SJSA1 (cell line): ENCODE data around the gene XPR1. TPM values are rescaled to one million over a fixed set of nuclear protein-coding genes. Genes with fewer than 3 reads are reported as not detected.
A peak's percentile ranks its signal among the peaks of the same experiment; 100 is the strongest.

Experiments
- DNase-seq, 2 experiments: peaks; one replicate each; pipeline ENCODE4 v3.0.0-alpha.2; 2015 to 2020; ENCODE audit warnings: low spot score in 2 of 2, low read depth in 1 of 2
- H3K27ac ChIP-seq: fragments of 250-450 bp; sonication (Bioruptor Pico); 2 replicates; pipeline ENCODE4 v1.5.1; 2020; ENCODE audit warnings: mild to moderate bottlenecking, moderate library complexity
- H3K27me3 ChIP-seq: fragments of 250-450 bp; sonication (Bioruptor Pico); replicated peaks from 2 replicates; pipeline ENCODE4 v1.5.1; 2020; ENCODE audit warnings: mild to moderate bottlenecking, moderate library complexity
- H3K36me3 ChIP-seq: fragments of 250-450 bp; sonication (Bioruptor Pico); 2 replicates; pipeline ENCODE4 v1.5.1; 2020; ENCODE audit warnings: mild to moderate bottlenecking
- H3K4me1 ChIP-seq: fragments of 250-450 bp; sonication (Bioruptor Pico); replicated peaks from 2 replicates; pipeline ENCODE4 v1.6.1; 2021; ENCODE audit warnings: mild to moderate bottlenecking
- H3K4me3 ChIP-seq: fragments of 250-450 bp; sonication (Bioruptor Pico); 2 replicates; pipeline ENCODE4 v1.5.1; 2020; ENCODE audit warnings: mild to moderate bottlenecking
- H3K9me3 ChIP-seq: fragments of 250-450 bp; sonication (Bioruptor Pico); replicated peaks from 2 replicates; pipeline ENCODE4 v1.5.1; 2020; ENCODE audit warnings: mild to moderate bottlenecking
- total RNA-seq: library from RNA; depleted of rRNA; stranded (reverse); fragments of >200 nt; shearing (Covaris generic); gene quantifications from 2 replicates; pipeline ENCODE4 v1.2.3, GENCODE V29; 2014

Gene XPR1
- total RNA-seq, 1 experiment from 2014 or later = 19.6 TPM

DNA sequence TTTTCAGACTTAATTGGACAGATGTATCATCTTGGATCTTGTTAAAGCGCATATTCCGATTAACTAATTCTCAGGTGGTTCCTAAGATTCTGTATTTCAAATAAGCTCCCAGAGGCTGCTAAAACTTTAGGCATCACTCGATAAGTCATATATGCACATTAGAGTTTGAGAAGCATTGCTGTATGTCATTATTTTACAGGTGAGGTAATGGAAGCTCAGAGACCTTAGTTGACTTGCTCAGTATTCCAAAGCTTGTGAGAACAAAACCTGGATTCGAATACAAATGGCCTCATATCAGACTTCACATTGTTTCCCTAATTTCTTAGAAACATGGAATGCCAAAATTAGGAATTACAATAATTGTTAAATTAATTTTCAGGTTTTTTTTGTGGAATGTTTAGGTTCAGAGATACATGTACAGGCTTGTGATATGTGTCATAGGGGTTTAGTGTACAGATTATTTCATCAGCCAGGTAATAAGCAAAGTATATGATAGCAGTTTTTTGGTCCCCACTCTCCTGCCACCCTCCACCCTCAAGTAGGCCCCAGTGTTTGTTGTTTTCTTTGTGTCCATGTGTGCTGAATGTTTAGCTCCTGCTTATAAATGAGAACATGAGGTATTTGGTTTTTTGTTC, 96.8 kb downstream of the XPR1 start:
- no peak overlapping the region for H3K4me3 ChIP-seq
- no peaks in the 10 kb centered on the region for H3K36me3 ChIP-seq
- no peak for DNase-seq
- H3K27ac ChIP-seq = no peak overlapping the region
- peaks cover 8% of the 10 kb centered on the region; the same call in 1 of the 2 replicates for H3K9me3 ChIP-seq
- no peaks in the 10 kb centered on the region for H3K27me3 ChIP-seq
- no peaks in the 10 kb centered on the region for H3K4me1 ChIP-seq

DNA sequence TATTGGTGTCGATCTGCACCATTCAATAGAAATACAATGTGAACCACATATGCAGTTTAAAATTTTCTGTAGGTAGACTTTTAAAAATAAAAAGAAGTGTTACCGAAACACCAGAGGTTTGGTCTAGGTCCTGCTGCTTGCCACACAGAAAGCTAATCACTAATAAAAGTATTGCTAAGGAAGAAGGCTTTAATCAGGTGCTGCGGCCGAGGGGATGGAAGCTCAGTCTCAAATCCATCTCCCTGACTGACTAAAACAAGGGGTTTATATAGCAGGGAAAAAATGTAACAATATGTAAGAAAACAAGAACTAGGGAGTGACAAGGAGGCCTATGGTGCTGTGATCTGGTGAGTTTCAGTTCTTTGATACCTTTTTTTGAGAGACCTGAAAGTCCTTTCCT, 99.3 kb downstream of the XPR1 start:
- Histone ChIP-seq H3K36me3 (no peaks in the 10 kb centered on the region), H3K4me3 (no peak overlapping the region), H3K27ac (no peak overlapping the region), H3K27me3 (no peaks in the 10 kb centered on the region), H3K4me1 (no peaks in the 10 kb centered on the region), H3K9me3 (peaks cover 20% of the 10 kb centered on the region)
- DNase-seq = no peak

DNA sequence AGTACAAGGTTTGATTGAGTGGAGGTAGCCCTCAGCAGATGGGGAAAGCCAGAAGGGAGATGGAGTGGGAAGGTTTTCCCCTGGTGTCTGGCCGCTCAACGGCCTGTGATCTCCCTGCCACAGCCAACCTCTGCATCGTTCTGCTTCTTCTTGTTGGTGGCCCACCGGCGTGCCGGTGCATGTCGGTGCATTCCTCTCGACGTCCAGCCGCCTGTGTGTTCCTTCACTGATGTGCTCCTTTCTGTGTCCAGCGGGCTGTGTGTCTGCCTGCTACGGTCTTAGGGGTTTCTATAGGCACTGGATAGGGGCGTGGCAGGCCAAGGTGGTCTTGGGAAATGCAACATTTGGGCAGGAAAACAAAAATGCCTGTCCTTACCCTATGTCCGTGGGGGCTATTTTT, 101.0 kb downstream of the XPR1 start:
- Histone ChIP-seq H3K4me1 (no peaks in the 10 kb centered on the region), H3K9me3 (peaks cover 20% of the 10 kb centered on the region), H3K4me3 (no peak overlapping the region), H3K27me3 (no peaks in the 10 kb centered on the region), H3K27ac (no peak overlapping the region), H3K36me3 (no peaks in the 10 kb centered on the region)
- DNase-seq = no peak

DNA sequence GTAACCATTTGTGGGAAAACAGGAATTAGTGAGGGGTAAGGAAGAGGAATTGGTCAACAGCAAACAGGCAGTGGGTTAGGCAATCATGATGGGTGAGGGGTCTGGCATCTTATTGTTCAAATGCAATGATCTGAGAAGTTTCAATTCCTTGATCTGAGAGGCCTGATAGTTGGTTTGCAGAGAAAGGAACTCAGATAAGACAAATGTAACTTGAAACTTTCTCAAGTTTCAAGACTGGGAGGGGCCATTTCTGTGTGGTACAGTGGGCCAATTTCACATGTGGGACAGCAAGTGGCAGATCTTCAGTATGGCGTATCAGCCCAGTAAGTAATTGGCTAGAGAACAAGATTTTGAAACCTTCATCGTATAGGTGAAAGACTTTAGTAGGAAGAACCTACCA, 102.5 kb downstream of the XPR1 start:
- Histone ChIP-seq H3K4me3 (no peak overlapping the region), H3K36me3 (no peaks in the 10 kb centered on the region), H3K4me1 (no peaks in the 10 kb centered on the region), H3K27me3 (no peaks in the 10 kb centered on the region), H3K9me3 (peaks cover 20% of the 10 kb centered on the region), H3K27ac (no peak overlapping the region)
- DNase-seq = no peak

DNA sequence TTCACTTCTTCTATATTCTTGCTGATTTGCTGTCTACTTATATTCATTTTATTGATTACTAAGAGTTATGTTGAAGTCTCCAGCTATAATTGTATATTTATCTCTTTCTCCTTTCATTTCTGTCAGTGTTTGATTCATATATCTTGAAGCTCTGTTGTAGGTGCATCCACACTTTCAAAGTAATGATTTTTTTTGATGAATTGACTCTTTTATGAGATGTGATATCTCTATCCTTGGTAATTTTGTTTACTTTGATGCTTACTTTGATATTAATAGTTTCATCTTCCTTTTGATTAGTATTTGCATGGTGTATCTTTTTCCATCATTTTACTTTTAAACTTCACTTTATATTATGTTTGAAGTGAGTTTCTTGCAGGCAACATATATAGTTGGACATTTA, 110.8 kb downstream of the XPR1 start:
- no peaks in the 10 kb centered on the region for H3K4me1 ChIP-seq
- no peak for DNase-seq
- H3K27ac ChIP-seq = no peak overlapping the region
- no peaks in the 10 kb centered on the region for H3K9me3 ChIP-seq
- no peaks in the 10 kb centered on the region for H3K36me3 ChIP-seq
- no peak overlapping the region for H3K4me3 ChIP-seq
- H3K27me3 ChIP-seq = no peaks in the 10 kb centered on the region

DNA sequence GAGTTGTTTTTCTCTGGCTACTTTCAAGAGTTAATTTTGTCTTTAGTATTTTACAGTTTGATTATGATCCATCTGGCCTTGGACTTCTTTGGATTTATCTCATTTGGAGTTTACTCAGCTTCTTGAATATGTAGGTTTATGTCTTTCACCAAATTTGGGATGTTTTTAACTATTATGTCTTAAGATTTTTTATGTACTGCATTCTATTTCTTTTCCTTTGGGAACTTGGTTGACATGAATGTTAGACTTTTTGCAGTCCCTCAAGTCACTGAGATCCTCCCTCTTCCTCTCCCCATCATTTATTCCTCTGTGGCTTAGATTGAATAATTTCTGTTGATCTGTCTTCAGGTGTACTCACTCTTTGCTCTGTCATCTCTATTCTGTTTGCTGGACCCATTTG, 112.0 kb downstream of the XPR1 start:
- Histone ChIP-seq H3K4me1 (no peaks in the 10 kb centered on the region), H3K27me3 (no peaks in the 10 kb centered on the region), H3K36me3 (no peaks in the 10 kb centered on the region), H3K4me3 (no peak overlapping the region), H3K9me3 (no peaks in the 10 kb centered on the region), H3K27ac (no peak overlapping the region)
- DNase-seq = no peak

DNA sequence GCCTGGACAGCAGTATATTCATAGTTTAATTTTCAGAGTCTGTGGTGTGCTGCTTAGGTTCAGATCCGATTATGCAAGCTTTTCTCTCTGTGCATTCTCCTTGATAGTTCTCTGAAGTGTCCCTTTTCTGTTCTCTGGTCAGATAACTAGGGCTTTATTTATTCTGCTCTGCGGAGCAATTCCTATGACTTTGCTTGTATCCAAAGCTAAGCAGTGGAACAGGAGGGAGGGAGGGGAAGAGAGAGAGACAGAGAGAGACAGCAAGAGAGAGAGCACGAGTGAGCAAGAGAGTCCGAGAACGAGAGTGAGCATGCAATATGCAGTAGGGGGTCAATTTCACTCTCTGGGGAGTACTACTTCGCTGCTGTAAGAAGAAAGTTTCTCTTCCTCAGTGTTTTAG, 113.3 kb downstream of the XPR1 start:
- H3K27ac ChIP-seq = no peak overlapping the region
- no peak for DNase-seq
- H3K27me3 ChIP-seq = no peaks in the 10 kb centered on the region
- H3K4me1 ChIP-seq = no peaks in the 10 kb centered on the region
- no peak overlapping the region for H3K4me3 ChIP-seq
- no peaks in the 10 kb centered on the region for H3K9me3 ChIP-seq
- H3K36me3 ChIP-seq = no peaks in the 10 kb centered on the region

DNA sequence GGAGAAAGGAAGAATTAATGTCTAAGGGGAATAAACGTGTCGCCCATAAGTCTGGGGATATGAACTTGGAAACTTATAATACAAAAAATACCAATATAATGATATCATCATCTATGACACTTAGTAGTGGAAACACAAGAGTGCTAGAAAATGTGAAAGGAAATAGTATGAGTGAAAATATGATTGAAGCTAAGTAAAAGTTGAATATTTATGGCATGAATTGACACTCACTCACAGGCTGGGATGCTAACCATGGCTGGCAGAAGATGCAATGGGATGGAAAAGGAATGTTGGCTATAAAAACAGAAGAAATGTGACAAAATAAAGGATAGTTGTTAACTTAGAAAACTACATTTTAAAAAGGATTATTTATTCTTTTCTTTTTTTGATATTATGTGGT, 120.1 kb downstream of the XPR1 start:
- no peak overlapping the region for H3K4me3 ChIP-seq
- H3K4me1 ChIP-seq = no peaks in the 10 kb centered on the region
- no peak for DNase-seq
- H3K9me3 ChIP-seq = no peaks in the 10 kb centered on the region
- H3K27me3 ChIP-seq = no peaks in the 10 kb centered on the region
- no peaks in the 10 kb centered on the region for H3K36me3 ChIP-seq
- H3K27ac ChIP-seq = no peak overlapping the region

DNA sequence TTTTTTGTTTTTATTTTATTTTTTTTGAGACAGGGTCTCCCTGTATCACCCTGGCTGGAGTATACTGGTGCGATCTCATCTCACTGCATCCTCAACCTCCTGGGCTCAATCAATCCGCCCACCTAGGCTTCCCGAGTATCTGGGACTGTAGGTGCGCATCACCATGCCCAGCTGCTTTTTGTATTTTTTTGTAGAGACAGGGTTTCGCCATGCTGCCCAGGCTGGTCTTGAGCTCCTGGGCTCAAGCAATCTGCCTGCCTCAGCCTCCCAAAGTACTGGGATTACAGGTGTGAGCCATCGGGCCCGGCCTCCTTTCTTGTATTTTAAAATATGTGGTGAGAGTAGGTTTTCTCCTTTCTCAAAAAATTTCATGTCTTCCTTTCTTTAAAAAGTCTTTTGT, 122.6 kb downstream of the XPR1 start:
- H3K9me3 ChIP-seq = 0 out of 2 replicates have a peak, but pooled peaks cover 3% of the 10 kb centered on the region
- H3K27ac ChIP-seq = no peak overlapping the region
- H3K27me3 ChIP-seq = no peaks in the 10 kb centered on the region
- no peak overlapping the region for H3K4me3 ChIP-seq
- no peaks in the 10 kb centered on the region for H3K36me3 ChIP-seq
- DNase-seq = no peak
- no peaks in the 10 kb centered on the region for H3K4me1 ChIP-seq

DNA sequence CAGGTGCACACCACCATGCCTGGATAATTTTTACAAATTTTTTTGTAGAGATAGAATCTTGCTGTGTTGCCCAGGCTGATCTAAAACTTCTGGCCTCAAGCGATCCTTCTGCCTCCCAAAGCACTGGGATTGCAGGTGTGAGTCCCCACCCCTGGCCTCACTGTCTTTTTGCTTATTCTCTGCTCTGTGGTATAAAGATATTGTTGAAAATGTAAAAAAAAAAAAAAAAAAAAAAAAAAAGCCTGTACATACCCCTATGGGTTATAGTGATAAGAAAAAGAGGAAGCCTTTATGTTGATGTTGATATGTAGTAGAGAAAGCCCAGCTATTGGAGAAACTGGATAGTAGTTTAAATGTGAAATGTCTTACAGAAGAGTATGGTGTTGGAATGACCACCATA, 125.8 kb downstream of the XPR1 start:
- Histone ChIP-seq H3K27ac (no peak overlapping the region), H3K27me3 (no peaks in the 10 kb centered on the region), H3K36me3 (no peaks in the 10 kb centered on the region), H3K4me1 (no peaks in the 10 kb centered on the region), H3K9me3 (0 out of 2 replicates have a peak, but pooled peaks cover 3% of the 10 kb centered on the region), H3K4me3 (no peak overlapping the region)
- DNase-seq = no peak

DNA sequence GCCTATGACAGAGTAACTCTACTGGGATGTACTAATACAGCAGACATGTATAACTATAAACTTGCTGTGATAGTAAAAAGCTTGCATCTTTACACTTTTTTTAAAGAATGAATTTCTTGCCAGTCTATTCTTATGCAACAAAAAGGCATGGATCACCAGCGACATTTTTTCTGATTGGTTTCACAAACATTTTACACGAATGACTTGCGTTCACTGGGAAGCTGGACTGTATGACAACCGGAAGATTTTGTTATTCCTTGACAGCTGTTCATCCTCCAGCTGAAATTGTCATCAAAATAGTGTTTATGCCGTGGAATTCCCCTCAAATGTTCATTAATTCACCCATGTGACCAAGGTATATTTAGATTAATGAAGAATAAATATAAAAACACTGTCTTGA, 131.0 kb downstream of the XPR1 start:
- Histone ChIP-seq H3K9me3 (0 out of 2 replicates have a peak, but pooled peaks cover 3% of the 10 kb centered on the region), H3K36me3 (no peaks in the 10 kb centered on the region), H3K4me3 (no peak overlapping the region), H3K27ac (no peak overlapping the region), H3K4me1 (no peaks in the 10 kb centered on the region), H3K27me3 (no peaks in the 10 kb centered on the region)
- DNase-seq = no peak

DNA sequence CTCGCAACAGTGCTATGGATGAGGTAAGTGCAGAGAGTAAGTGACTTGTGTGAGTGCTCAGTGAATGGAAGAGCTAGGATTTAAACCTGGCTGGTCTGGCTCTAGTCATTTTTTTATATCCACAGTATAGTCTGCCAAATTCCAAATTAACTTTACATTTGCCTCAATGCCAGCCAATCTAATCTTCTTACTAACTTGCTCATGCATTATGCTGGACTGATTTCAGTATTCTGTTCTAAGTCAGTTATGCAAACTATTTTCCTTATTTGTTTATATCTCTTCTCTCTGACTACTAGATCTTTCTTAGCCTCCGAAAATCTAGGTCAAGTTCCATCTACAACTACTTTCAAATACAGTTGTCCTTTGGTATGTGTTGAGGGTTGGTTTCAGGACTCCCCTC, 133.3 kb downstream of the XPR1 start:
- no peak for DNase-seq

DNA sequence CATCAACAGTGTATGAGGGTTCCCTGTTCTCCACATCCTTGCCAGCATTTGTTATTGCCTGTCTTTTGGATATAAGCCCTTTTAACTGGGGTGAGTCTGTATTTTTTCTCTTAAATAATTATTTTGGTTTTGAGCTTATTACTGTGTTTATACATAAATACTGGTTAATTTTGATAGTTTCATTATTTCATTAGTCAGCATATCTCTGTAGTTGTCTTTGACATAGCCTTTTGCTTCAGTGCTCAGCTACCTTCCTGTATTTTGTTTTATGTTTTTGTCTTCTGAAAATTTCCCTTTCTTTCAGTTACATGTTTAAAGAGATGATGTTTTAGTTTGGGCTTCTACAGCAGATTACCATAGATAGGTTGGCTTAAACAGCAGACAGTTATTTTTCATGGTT, 138.1 kb downstream of the XPR1 start:
- H3K9me3 ChIP-seq = no peaks in the 10 kb centered on the region
- DNase-seq = no peak
- no peaks in the 10 kb centered on the region for H3K36me3 ChIP-seq
- peaks cover 9% of the 10 kb centered on the region for H3K4me1 ChIP-seq
- no peak overlapping the region for H3K27ac ChIP-seq
- H3K4me3 ChIP-seq = no peak overlapping the region
- H3K27me3 ChIP-seq = no peaks in the 10 kb centered on the region

More for the DNA sequence above, 133.3 kb downstream of the XPR1 start:
- Histone ChIP-seq H3K4me3 (no peak overlapping the region), H3K27me3 (no peaks in the 10 kb centered on the region), H3K9me3 (no peaks in the 10 kb centered on the region), H3K4me1 (no peaks in the 10 kb centered on the region), H3K27ac (no peak overlapping the region), H3K36me3 (no peaks in the 10 kb centered on the region)

DNA sequence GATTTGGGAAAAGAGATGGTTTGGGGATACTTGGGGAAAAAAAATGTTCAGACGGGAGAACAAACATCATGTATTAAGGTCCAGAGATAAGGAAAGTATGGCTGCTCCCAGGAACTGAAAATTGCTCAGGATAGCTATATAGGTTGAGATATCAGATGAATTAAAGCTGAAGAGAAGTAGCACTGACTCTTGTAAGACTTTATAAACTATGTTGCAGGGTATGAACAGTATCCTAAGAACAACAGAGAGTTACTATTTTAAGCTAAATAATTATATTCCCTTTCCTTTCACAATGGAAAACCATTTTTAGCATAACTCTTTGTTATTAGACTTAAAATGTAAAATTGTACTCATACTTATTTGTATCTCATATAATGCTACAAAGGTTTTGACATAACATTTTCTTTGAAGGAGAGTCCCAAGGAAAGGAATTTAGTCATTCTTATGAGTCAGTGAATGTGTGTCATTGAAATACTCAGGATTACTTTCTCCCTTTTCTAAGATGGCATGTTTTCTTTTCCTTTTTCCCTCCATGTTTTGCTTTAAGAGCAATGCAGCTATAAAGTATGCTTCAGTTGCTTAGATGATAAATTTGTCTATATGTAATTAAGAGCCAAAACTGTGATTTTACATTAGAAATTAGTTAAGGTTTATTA, 141.5 kb downstream of the XPR1 start:
- Histone ChIP-seq H3K36me3 (no peaks in the 10 kb centered on the region), H3K27me3 (no peaks in the 10 kb centered on the region), H3K4me1 (peaks cover 9% of the 10 kb centered on the region), H3K9me3 (no peaks in the 10 kb centered on the region), H3K27ac (peak overlapping the region; percentile 25; the same call in 1 of the 2 replicates), H3K4me3 (no peak overlapping the region)
- peak in 1 of 2 experiments; percentile 47 for DNase-seq

DNA sequence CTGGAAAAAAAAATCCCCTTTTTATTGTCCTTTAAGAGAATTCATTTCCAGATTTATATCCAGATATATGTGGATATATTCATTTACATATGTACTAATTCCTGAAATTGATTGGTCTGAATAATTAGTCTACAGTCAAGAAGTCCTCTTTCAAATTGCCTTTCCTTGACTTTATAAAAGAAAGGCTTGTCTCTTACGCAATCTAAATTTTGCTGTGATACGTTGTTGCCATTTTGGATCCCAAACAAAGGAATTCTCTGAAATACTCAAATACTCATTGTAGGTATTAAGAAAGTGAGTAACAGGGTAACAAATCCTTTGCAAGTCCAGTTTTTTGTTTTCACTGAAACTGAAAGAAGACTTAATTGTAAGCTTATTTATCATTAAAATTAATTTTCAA, 144.0 kb downstream of the XPR1 start:
- Histone ChIP-seq H3K4me1 (peaks cover 9% of the 10 kb centered on the region), H3K27ac (no peak overlapping the region), H3K4me3 (no peak overlapping the region), H3K9me3 (no peaks in the 10 kb centered on the region), H3K27me3 (no peaks in the 10 kb centered on the region), H3K36me3 (no peaks in the 10 kb centered on the region)
- DNase-seq = no peak
